SK-N-SH treated with all-trans-retinoic acid at 6 μM for 48 hours (cell line): ENCODE data around the gene GSE1.

Source experiments
- ATAC-seq: fragments of 200-7000 bp; cut with Tn5 transposase; 3 replicates; pipeline ENCODE4 v1.9.1; 2020; ENCODE audit warnings: mild to moderate bottlenecking, moderate library complexity
- ARNTL ChIP-seq: fragments of 450-650 bp; formaldehyde crosslinking; IDR thresholded peaks from 2 replicates; pipeline ENCODE4 v1.5.0; 2020; ENCODE audit warnings: low read depth, mild to moderate bottlenecking, moderate library complexity, borderline replicate concordance
- BACH2 ChIP-seq: fragments of 250-450 bp; sonication (Bioruptor Pico); IDR thresholded peaks from 2 replicates; pipeline ENCODE4 v1.9.0; 2021; ENCODE audit warnings: mild to moderate bottlenecking, borderline replicate concordance
- CSDC2 ChIP-seq: fragments of 250-450 bp; sonication (Bioruptor Pico); IDR thresholded peaks from 2 replicates; pipeline ENCODE4 v1.5.0; 2020; ENCODE audit warnings: mild to moderate bottlenecking, moderate library complexity
- ESRRG ChIP-seq: fragments of 250-450 bp; sonication (Bioruptor Pico); IDR thresholded peaks from 2 replicates; pipeline ENCODE4 v1.6.1; 2021; ENCODE audit warnings: mild to moderate bottlenecking
- GLIS3 ChIP-seq: fragments of 250-450 bp; sonication (Bioruptor Pico); IDR thresholded peaks from 2 replicates; pipeline ENCODE4 v1.5.0; 2020; ENCODE audit warnings: mild to moderate bottlenecking, moderate library complexity
- ISL1 ChIP-seq: fragments of 250-450 bp; sonication (Bioruptor Pico); IDR thresholded peaks from 2 replicates; pipeline ENCODE4 v2.1.2; 2022; ENCODE audit warnings: mild to moderate bottlenecking, moderate library complexity
- OSR1 ChIP-seq: fragments of 250-450 bp; sonication (Bioruptor Pico); IDR thresholded peaks from 2 replicates; pipeline ENCODE4 v1.8.0; 2022; ENCODE audit warnings: moderate library complexity, mild to moderate bottlenecking, inconsistent platforms
- PATZ1 ChIP-seq: fragments of 250-450 bp; sonication (Bioruptor Pico); IDR thresholded peaks from 2 replicates; pipeline ENCODE4 v1.8.0; 2020; ENCODE audit warnings: mild to moderate bottlenecking, moderate library complexity, borderline replicate concordance
- POU6F1 ChIP-seq: fragments of 250-450 bp; sonication (Bioruptor Pico); IDR thresholded peaks from 2 replicates; pipeline ENCODE4 v1.8.0; 2021; ENCODE audit warnings: low read depth, mild to moderate bottlenecking, moderate library complexity, borderline replicate concordance
- PPARA ChIP-seq: fragments of 250-450 bp; sonication (Bioruptor Pico); IDR thresholded peaks from 2 replicates; pipeline ENCODE4 v1.5.0; 2020; ENCODE audit warnings: mild to moderate bottlenecking, borderline replicate concordance
- RARB ChIP-seq: fragments of 250-450 bp; sonication (Bioruptor Pico); IDR thresholded peaks from 2 replicates; pipeline ENCODE4 v1.8.0; 2021; ENCODE audit warnings: mild to moderate bottlenecking, moderate library complexity
- SNAI2 ChIP-seq: fragments of 250-450 bp; sonication (Bioruptor Pico); IDR thresholded peaks from 2 replicates; pipeline ENCODE4 v1.5.0; 2020; ENCODE audit warnings: mild to moderate bottlenecking, moderate library complexity
- TCF4 ChIP-seq: fragments of 250-450 bp; sonication (Bioruptor Pico); IDR thresholded peaks from 2 replicates; pipeline ENCODE4 v1.8.0; 2021; ENCODE audit warnings: mild to moderate bottlenecking, moderate library complexity, borderline replicate concordance
- TOX ChIP-seq: fragments of 250-450 bp; sonication (Bioruptor Pico); IDR thresholded peaks from 2 replicates; pipeline ENCODE4 v1.8.0; 2021; ENCODE audit warnings: mild to moderate bottlenecking, moderate library complexity, borderline replicate concordance
- ZC3H10 ChIP-seq: fragments of 250-450 bp; sonication (Bioruptor Pico); IDR thresholded peaks from 2 replicates; pipeline ENCODE4 v1.5.1; 2021; ENCODE audit warnings: mild to moderate bottlenecking, moderate library complexity
- ZFP3 ChIP-seq: fragments of 250-450 bp; sonication (Bioruptor Pico); IDR thresholded peaks from 2 replicates; pipeline ENCODE4 v1.5.0; 2020; ENCODE audit warnings: mild to moderate bottlenecking, moderate library complexity
- ZFP30 ChIP-seq: fragments of 450-650 bp; formaldehyde crosslinking; IDR thresholded peaks from 2 replicates; pipeline ENCODE4 v1.5.0; 2022; ENCODE audit warnings: mild to moderate bottlenecking, moderate library complexity
- ZNF70 ChIP-seq: fragments of 450-650 bp; formaldehyde crosslinking; IDR thresholded peaks from 2 replicates; pipeline ENCODE4 v1.5.0; 2020; ENCODE audit warnings: mild to moderate bottlenecking, moderate library complexity
- ZNF8 ChIP-seq: fragments of 450-650 bp; formaldehyde crosslinking; IDR thresholded peaks from 2 replicates; pipeline ENCODE4 v1.5.0; 2020; ENCODE audit warnings: mild to moderate bottlenecking, moderate library complexity
- TF ChIP-seq, protein P1 (sequence below): fragments of 250-450 bp; sonication (Bioruptor Pico); IDR thresholded peaks from 2 replicates; pipeline ENCODE4 v1.5.1; 2020; ENCODE audit warnings: low read depth, mild to moderate bottlenecking, moderate library complexity
- TF ChIP-seq, protein P2 (sequence below): fragments of 250-450 bp; sonication (Bioruptor Pico); IDR thresholded peaks from 2 replicates; pipeline ENCODE4 v1.5.1; 2021; ENCODE audit warnings: mild to moderate bottlenecking, moderate library complexity

Gene GSE1

GRCh38 chr16:85665373-85665740 is 52.2 kb downstream of the GSE1 start:
- ATAC-seq, result no peak
- TF ChIP-seq ZFP30 (no peak), OSR1 (no peak), CSDC2 (no peak), BACH2 (CRISPR knock-in tag) (no peak), TOX (no peak), TCF4 (CRISPR knock-in tag) (no peak), ARNTL (CRISPR knock-in tag) (no peak), PATZ1 (CRISPR knock-in tag) (no peak), SNAI2 (CRISPR knock-in tag) (no peak), ZFP3 (CRISPR knock-in tag) (no peak), ZC3H10 (CRISPR knock-in tag) (no peak), ZNF8 (no peak), ZNF70 (CRISPR knock-in tag) (no peak), RARB (CRISPR knock-in tag) (no peak), ESRRG (CRISPR knock-in tag) (no peak), POU6F1 (CRISPR knock-in tag) (no peak)
- TF ChIP-seq, protein P1, sequence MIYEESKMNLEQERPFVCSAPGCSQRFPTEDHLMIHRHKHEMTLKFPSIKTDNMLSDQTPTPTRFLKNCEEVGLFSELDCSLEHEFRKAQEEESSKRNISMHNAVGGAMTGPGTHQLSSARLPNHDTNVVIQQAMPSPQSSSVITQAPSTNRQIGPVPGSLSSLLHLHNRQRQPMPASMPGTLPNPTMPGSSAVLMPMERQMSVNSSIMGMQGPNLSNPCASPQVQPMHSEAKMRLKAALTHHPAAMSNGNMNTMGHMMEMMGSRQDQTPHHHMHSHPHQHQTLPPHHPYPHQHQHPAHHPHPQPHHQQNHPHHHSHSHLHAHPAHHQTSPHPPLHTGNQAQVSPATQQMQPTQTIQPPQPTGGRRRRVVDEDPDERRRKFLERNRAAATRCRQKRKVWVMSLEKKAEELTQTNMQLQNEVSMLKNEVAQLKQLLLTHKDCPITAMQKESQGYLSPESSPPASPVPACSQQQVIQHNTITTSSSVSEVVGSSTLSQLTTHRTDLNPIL (CRISPR knock-in tag), result no peak

GRCh38 chr16:85665929-85666328 is 52.8 kb downstream of the GSE1 start:
- TF ChIP-seq ZC3H10 (CRISPR knock-in tag) (no peak), BACH2 (CRISPR knock-in tag) (no peak), ISL1 (no peak), PPARA (no peak), PATZ1 (CRISPR knock-in tag) (no peak), TCF4 (CRISPR knock-in tag) (no peak), ZNF70 (CRISPR knock-in tag) (no peak), ESRRG (CRISPR knock-in tag) (no peak), POU6F1 (CRISPR knock-in tag) (no peak), TOX (no peak)
- TF ChIP-seq, protein P2, sequence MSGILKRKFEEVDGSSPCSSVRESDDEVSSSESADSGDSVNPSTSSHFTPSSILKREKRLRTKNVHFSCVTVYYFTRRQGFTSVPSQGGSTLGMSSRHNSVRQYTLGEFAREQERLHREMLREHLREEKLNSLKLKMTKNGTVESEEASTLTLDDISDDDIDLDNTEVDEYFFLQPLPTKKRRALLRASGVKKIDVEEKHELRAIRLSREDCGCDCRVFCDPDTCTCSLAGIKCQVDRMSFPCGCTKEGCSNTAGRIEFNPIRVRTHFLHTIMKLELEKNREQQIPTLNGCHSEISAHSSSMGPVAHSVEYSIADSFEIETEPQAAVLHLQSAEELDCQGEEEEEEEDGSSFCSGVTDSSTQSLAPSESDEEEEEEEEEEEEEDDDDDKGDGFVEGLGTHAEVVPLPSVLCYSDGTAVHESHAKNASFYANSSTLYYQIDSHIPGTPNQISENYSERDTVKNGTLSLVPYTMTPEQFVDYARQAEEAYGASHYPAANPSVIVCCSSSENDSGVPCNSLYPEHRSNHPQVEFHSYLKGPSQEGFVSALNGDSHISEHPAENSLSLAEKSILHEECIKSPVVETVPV (CRISPR knock-in tag), result no peak
- no peak for ATAC-seq

GRCh38 chr16:85667261-85667660 is 54.1 kb downstream of the GSE1 start:
- TF ChIP-seq, protein P2 (CRISPR knock-in tag), result no peak
- no peak for TF ChIP-seq GLIS3 (CRISPR knock-in tag)
- TF ChIP-seq RARB (CRISPR knock-in tag), result no peak
- no peak for TF ChIP-seq ZNF8
- TF ChIP-seq TCF4 (CRISPR knock-in tag), result no peak
- TF ChIP-seq ZNF70 (CRISPR knock-in tag), result no peak
- no peak for TF ChIP-seq TOX
- ATAC-seq, result no peak
